Measurements from ENCODE around the gene C1orf232. TPM values are rescaled to one million over a fixed set of nuclear protein-coding genes. Genes with fewer than 3 reads are reported as not detected.

C1orf232 gene
- total RNA-seq, 2 donors from 2014 or later: not detected

GRCh38 chr1:26122988-26123973 lies 45.5 kb downstream of the C1orf232 start:
- no peaks in the 10 kb centered on the region for H3K9me3 ChIP-seq
- intact Hi-C loops (cut with DNase I): no loop called here
- no peaks in the 10 kb centered on the region for H3K27me3 ChIP-seq
- DNase-seq: no peak
- H3K9ac ChIP-seq (ENCODE audit: low read depth in 2 of 2, low read length in 2 of 2): no peak overlapping the region
- TF ChIP-seq, protein P1, sequence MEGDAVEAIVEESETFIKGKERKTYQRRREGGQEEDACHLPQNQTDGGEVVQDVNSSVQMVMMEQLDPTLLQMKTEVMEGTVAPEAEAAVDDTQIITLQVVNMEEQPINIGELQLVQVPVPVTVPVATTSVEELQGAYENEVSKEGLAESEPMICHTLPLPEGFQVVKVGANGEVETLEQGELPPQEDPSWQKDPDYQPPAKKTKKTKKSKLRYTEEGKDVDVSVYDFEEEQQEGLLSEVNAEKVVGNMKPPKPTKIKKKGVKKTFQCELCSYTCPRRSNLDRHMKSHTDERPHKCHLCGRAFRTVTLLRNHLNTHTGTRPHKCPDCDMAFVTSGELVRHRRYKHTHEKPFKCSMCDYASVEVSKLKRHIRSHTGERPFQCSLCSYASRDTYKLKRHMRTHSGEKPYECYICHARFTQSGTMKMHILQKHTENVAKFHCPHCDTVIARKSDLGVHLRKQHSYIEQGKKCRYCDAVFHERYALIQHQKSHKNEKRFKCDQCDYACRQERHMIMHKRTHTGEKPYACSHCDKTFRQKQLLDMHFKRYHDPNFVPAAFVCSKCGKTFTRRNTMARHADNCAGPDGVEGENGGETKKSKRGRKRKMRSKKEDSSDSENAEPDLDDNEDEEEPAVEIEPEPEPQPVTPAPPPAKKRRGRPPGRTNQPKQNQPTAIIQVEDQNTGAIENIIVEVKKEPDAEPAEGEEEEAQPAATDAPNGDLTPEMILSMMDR (IDR thresholded peaks at IDR 0.05): no peak
- H3K36me3 ChIP-seq: no peaks in the 10 kb centered on the region
- H3K4me3 ChIP-seq: no peak overlapping the region
- H3K4me1 ChIP-seq: no peaks in the 10 kb centered on the region
- H3K27ac ChIP-seq: peak overlapping the region; percentile 10

DNA sequence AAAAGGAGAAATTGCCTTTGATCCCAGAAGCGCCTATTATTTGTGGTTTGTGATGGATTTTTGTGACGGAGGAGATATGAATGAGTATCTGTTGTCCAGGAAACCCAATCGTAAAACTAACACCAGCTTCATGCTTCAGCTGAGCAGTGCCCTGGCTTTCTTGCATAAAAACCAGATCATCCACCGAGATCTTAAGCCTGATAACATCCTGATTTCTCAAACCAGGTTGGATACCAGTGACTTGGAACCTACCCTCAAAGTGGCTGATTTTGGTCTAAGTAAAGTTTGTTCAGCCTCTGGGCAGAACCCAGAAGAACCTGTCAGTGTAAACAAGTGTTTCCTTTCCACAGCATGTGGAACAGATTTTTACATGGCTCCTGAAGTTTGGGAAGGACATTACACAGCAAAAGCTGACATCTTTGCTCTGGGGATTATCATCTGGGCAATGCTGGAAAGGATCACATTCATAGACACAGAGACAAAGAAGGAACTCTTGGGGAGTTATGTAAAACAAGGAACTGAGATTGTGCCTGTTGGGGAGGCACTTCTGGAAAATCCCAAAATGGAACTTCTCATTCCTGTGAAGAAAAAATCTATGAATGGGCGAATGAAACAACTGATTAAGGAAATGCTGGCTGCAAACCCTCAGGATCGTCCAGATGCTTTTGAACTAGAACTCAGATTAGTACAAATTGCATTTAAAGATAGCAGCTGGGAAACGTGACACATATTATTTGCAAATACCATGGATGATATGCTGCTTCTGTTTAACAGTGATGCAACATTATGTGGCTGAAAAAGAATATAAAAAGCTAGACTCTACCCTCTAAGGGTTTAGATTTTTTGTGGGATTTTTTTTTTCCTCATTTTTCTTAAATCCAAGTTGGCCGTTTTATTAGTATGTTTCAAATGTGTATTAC lies 46.6 kb downstream of the C1orf232 start:
- intact Hi-C loops (cut with DNase I): no loop called here
- Histone ChIP-seq H3K9me3 (no peaks in the 10 kb centered on the region), H3K4me1 (no peaks in the 10 kb centered on the region), H3K27ac (peak overlapping the region; percentile 24), H3K9ac (ENCODE audit: low read depth in 2 of 2, low read length in 2 of 2) (peak overlapping the region in 1 of 2 donors; percentile 57), H3K4me3 (no peak overlapping the region), H3K36me3 (no peaks in the 10 kb centered on the region), H3K27me3 (no peaks in the 10 kb centered on the region)
- no peak for DNase-seq
- TF ChIP-seq, protein P1 (IDR thresholded peaks at IDR 0.05): no peak

DNA sequence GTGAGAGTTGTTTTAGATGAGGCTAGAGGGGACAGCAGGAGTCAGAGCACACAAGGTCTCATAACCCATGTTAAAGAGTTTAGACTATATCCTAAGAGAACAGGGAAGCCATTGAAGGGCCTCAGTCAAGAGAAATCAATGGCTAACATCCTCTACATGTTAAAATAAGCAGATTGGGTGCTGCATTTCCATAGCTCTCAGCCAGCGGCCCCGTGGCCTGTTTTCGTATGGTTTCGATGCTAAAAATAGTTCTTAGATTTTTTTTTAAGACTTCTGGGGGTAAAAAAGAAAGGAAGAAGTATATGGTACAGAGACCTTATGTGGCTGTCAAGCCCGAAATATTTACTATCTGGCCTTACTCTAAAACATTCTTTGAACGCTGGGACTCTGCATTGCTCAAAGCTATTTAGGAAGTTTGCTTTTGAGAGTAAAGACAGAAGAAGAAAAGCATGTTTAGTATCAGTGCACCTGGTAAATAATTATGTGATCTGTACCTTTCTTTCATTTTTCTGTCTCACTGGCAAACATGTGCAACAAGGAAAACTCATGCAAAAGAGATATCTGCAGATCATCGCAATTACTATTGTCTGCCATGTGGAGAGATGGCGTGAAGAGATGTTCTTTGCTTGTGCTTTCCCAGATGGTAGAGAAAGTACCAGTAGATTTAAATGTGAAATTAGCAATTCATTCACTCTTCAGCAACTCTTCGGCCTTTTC lies 48.7 kb downstream of the C1orf232 start:
- no peak for DNase-seq
- TF ChIP-seq, protein P1 (IDR thresholded peaks at IDR 0.05): no peak
- Histone ChIP-seq H3K4me3 (no peak overlapping the region), H3K27me3 (no peaks in the 10 kb centered on the region), H3K4me1 (no peaks in the 10 kb centered on the region), H3K9me3 (no peaks in the 10 kb centered on the region), H3K9ac (ENCODE audit: low read depth in 2 of 2, low read length in 2 of 2) (no peak overlapping the region), H3K27ac (no peak overlapping the region), H3K36me3 (peaks cover 4% of the 10 kb centered on the region)
- intact Hi-C loops (cut with DNase I): no loop called here

DNA sequence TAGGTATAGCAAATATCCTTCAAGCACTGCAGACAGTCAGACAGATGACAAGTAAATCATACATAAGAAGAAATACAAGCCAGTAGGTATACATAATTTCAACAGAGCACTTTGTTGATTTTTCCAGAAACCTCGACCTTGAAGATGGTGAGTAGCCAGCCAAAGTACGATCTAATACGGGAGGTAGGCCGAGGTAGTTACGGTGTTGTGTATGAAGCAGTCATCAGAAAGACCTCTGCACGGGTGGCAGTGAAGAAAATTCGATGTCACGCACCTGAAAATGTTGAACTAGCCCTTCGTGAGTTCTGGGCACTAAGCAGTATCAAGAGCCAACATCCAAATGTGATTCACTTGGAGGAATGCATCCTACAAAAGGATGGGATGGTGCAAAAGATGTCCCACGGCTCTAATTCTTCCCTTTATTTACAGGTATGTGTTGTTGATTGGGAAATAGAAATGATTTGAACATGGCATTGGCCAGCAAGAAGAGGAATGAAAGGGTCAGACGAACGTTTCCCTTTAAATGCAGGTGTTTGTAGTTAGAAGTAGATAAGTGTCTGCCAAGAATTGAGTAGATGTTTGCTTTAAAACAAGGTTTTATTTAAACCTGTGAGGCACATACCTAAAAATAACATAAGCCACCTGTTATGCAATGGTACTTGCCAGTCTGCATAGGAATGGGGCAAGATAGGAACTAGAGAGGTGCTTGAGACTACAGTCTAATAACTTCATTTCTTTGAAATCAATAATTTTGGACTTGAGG lies 54.4 kb downstream of the C1orf232 start:
- H3K9ac ChIP-seq (ENCODE audit: low read depth in 2 of 2, low read length in 2 of 2): peak overlapping the region in 1 of 2 donors; percentile 83
- H3K36me3 ChIP-seq: peaks cover 4% of the 10 kb centered on the region
- intact Hi-C loops (cut with DNase I): no loop called here
- H3K4me3 ChIP-seq: no peak overlapping the region
- TF ChIP-seq, protein P1 (IDR thresholded peaks at IDR 0.05): no peak
- peak overlapping the region; percentile 98 for H3K27ac ChIP-seq
- H3K9me3 ChIP-seq: no peaks in the 10 kb centered on the region
- no peaks in the 10 kb centered on the region for H3K4me1 ChIP-seq
- DNase-seq: no peak
- no peaks in the 10 kb centered on the region for H3K27me3 ChIP-seq

Other genes with a start within 250 kb of the C1orf232 start
- gene PAFAH2, start 170.9 kb downstream of the C1orf232 start, total RNA-seq: 10 to 100 TPM; 34.8 to 40.8 TPM
- under 1 TPM; 0.05 to 0.29 TPM for gene EXTL1, start 147.2 kb downstream of the C1orf232 start, total RNA-seq
- under 1 TPM; 0.27 to 0.42 TPM for gene SLC30A2, start 122.8 kb downstream of the C1orf232 start, total RNA-seq
- gene TRIM63, start 101.3 kb downstream of the C1orf232 start, total RNA-seq: under 1 TPM in 1 of 2 donors, not detected in 1; 0.15 TPM
- gene PDIK1L, start 57.1 kb downstream of the C1orf232 start, total RNA-seq: 10 to 100 TPM; 12.5 to 14.8 TPM
- gene FAM110D, start 9.9 kb downstream of the C1orf232 start, total RNA-seq: 1 to 10 TPM in 1 of 2 donors, under 1 TPM in 1; 0.57 to 1.1 TPM
- 10 to 100 TPM; 22.0 to 47.7 TPM for gene ZNF593, start 945 bp upstream of the C1orf232 start, total RNA-seq
- not detected for gene ZNF593OS, start 2.9 kb upstream of the C1orf232 start, total RNA-seq
- 10 to 100 TPM; 35.3 to 46.8 TPM for gene CNKSR1, start 8.5 kb upstream of the C1orf232 start, total RNA-seq
- not detected for gene CATSPER4, start 21.6 kb upstream of the C1orf232 start, total RNA-seq
- 10 to 100 TPM; 10.7 to 18.8 TPM for gene CEP85, start 65.2 kb upstream of the C1orf232 start, total RNA-seq
- 100 to 1,000 TPM; 361 to 478 TPM for gene SH3BGRL3, start 111.1 kb upstream of the C1orf232 start, total RNA-seq
- 10 to 100 TPM in 1 of 2 donors, 1 to 10 TPM in 1; 8.7 to 25.7 TPM for gene UBXN11, start 137.7 kb upstream of the C1orf232 start, total RNA-seq
- gene CD52, start 149.0 kb upstream of the C1orf232 start, total RNA-seq: 10 to 100 TPM in 1 of 2 donors, 1 to 10 TPM in 1; 9.4 to 13.1 TPM
- 10 to 100 TPM; 12.8 to 30.3 TPM for gene CRYBG2, start 185.2 kb upstream of the C1orf232 start, total RNA-seq
- under 1 TPM in 1 of 2 donors, not detected in 1; 0.47 TPM for gene ZNF683, start 203.8 kb upstream of the C1orf232 start, total RNA-seq
- gene LIN28A, start 241.9 kb upstream of the C1orf232 start, total RNA-seq: 1 to 10 TPM in 1 of 2 donors, not detected in 1; 1.4 TPM